HUES6 (cell line): Measurements from ENCODE around the gene MRPL54.
"Not testable (repeated sequence)": the region's sequence is repeated elsewhere in the genome, so short reads cannot be mapped to it uniquely, and the experiment has no call there.

Source experiments
- H3K27ac ChIP-seq: 2 replicates; pipeline ENCODE4 v1.7.0; 2013; ENCODE audit warnings: low read depth, mild to moderate bottlenecking, low read length, inconsistent platforms
- H3K27me3 ChIP-seq: 2 replicates; pipeline ENCODE4 v1.6.1; 2013; ENCODE audit warnings: low read length; ENCODE audit not compliant: control insufficient read depth, insufficient read depth
- H3K36me3 ChIP-seq: 2 replicates; pipeline ENCODE4 v1.6.1; 2013; ENCODE audit warnings: low read length; ENCODE audit not compliant: control insufficient read depth, insufficient read depth
- H3K4me1 ChIP-seq: 2 replicates; pipeline ENCODE4 v1.6.1; 2013; ENCODE audit warnings: low read length; ENCODE audit not compliant: control insufficient read depth, insufficient read depth
- H3K4me3 ChIP-seq: 2 replicates; pipeline ENCODE4 v1.5.1; 2013; ENCODE audit warnings: low read depth, low read length
- H3K9ac ChIP-seq: one replicate; pipeline ENCODE4 v1.6.1; 2013; ENCODE audit warnings: mild to moderate bottlenecking, low read length
- H3K9me3 ChIP-seq: 2 replicates; pipeline ENCODE4 v1.6.1; 2013; ENCODE audit warnings: low read depth, low read length; ENCODE audit not compliant: control insufficient read depth, insufficient read depth

The MRPL54 gene

GRCh38 chr19:3745363-3746045 lies 17.0 kb upstream of the MRPL54 start:
- H3K4me3 ChIP-seq = no peak overlapping the region
- H3K4me1 ChIP-seq = no peaks in the 10 kb centered on the region
- H3K9ac ChIP-seq = no peak overlapping the region
- H3K27ac ChIP-seq = no peak overlapping the region
- peaks cover 13% of the 10 kb centered on the region for H3K36me3 ChIP-seq
- no peaks in the 10 kb centered on the region for H3K9me3 ChIP-seq
- no peaks in the 10 kb centered on the region for H3K27me3 ChIP-seq

GRCh38 chr19:3746371-3747056 lies 16.0 kb upstream of the MRPL54 start:
- Histone ChIP-seq H3K4me3 (no peak overlapping the region), H3K9me3 (no peaks in the 10 kb centered on the region), H3K4me1 (no peaks in the 10 kb centered on the region), H3K27ac (no peak overlapping the region), H3K9ac (no peak overlapping the region), H3K36me3 (peaks cover 18% of the 10 kb centered on the region), H3K27me3 (no peaks in the 10 kb centered on the region)

- no peaks in the 10 kb centered on the region for H3K27me3 ChIP-seq
- no peak overlapping the region for H3K9ac ChIP-seq
- no peaks in the 10 kb centered on the region for H3K9me3 ChIP-seq
- H3K36me3 ChIP-seq = peaks cover 37% of the 10 kb centered on the region
- no peaks in the 10 kb centered on the region for H3K4me1 ChIP-seq
- H3K4me3 ChIP-seq = no peak overlapping the region
- H3K27ac ChIP-seq = no peak overlapping the region
Measured at GRCh38 chr19:3748965-3749364, 13.5 kb upstream of the MRPL54 start.

- no peaks in the 10 kb centered on the region for H3K27me3 ChIP-seq
- H3K4me3 ChIP-seq = no peak overlapping the region
- no peak overlapping the region for H3K27ac ChIP-seq
- H3K9ac ChIP-seq = no peak overlapping the region
- H3K36me3 ChIP-seq = peaks cover 37% of the 10 kb centered on the region
- H3K9me3 ChIP-seq = no peaks in the 10 kb centered on the region
- H3K4me1 ChIP-seq = no peaks in the 10 kb centered on the region
Measured at GRCh38 chr19:3750211-3750610, 12.3 kb upstream of the MRPL54 start.

GRCh38 chr19:3751236-3751635 lies 11.2 kb upstream of the MRPL54 start:
- Histone ChIP-seq H3K4me3 (no peak overlapping the region), H3K36me3 (peaks cover 37% of the 10 kb centered on the region), H3K9me3 (no peaks in the 10 kb centered on the region), H3K27me3 (no peaks in the 10 kb centered on the region), H3K27ac (no peak overlapping the region), H3K4me1 (no peaks in the 10 kb centered on the region), H3K9ac (no peak overlapping the region)

- Histone ChIP-seq H3K9me3 (no peaks in the 10 kb centered on the region), H3K27me3 (no peaks in the 10 kb centered on the region), H3K36me3 (peaks cover 38% of the 10 kb centered on the region), H3K4me1 (no peaks in the 10 kb centered on the region), H3K27ac (no peak overlapping the region), H3K4me3 (no peak overlapping the region), H3K9ac (no peak overlapping the region)
Measured at GRCh38 chr19:3752492-3752891, 10.0 kb upstream of the MRPL54 start.

- Histone ChIP-seq H3K36me3 (peaks cover 41% of the 10 kb centered on the region), H3K4me1 (no peaks in the 10 kb centered on the region), H3K27me3 (no peaks in the 10 kb centered on the region), H3K27ac (no peak overlapping the region), H3K9ac (peak overlapping the region; percentile 33), H3K9me3 (no peaks in the 10 kb centered on the region), H3K4me3 (no peak overlapping the region)
Measured at GRCh38 chr19:3753631-3754410, 8.7 kb upstream of the MRPL54 start.

GRCh38 chr19:3757705-3758104 lies 4.8 kb upstream of the MRPL54 start:
- peaks cover 24% of the 10 kb centered on the region for H3K36me3 ChIP-seq
- not testable (repeated sequence) for H3K9me3 ChIP-seq, H3K27ac ChIP-seq, H3K4me3 ChIP-seq, H3K27me3 ChIP-seq, H3K4me1 ChIP-seq, H3K9ac ChIP-seq

GRCh38 chr19:3758297-3758696 lies 4.2 kb upstream of the MRPL54 start:
- H3K9ac ChIP-seq, H3K27ac ChIP-seq, H3K4me3 ChIP-seq, H3K4me1 ChIP-seq, H3K27me3 ChIP-seq, H3K9me3 ChIP-seq: not testable (repeated sequence)
- H3K36me3 ChIP-seq = peaks cover 20% of the 10 kb centered on the region

- H3K36me3 ChIP-seq = peaks cover 15% of the 10 kb centered on the region
- no peak overlapping the region for H3K27ac ChIP-seq
- H3K27me3 ChIP-seq = no peaks in the 10 kb centered on the region
- no peak overlapping the region for H3K4me3 ChIP-seq
- H3K9me3 ChIP-seq = no peaks in the 10 kb centered on the region
- no peak overlapping the region for H3K9ac ChIP-seq
- H3K4me1 ChIP-seq = peaks cover 4% of the 10 kb centered on the region; the same call in 1 of the 2 replicates
Measured at GRCh38 chr19:3759482-3760254, 2.8 kb upstream of the MRPL54 start.
